Measurements from ENCODE around the gene SV2B.

SV2B gene

DNA sequence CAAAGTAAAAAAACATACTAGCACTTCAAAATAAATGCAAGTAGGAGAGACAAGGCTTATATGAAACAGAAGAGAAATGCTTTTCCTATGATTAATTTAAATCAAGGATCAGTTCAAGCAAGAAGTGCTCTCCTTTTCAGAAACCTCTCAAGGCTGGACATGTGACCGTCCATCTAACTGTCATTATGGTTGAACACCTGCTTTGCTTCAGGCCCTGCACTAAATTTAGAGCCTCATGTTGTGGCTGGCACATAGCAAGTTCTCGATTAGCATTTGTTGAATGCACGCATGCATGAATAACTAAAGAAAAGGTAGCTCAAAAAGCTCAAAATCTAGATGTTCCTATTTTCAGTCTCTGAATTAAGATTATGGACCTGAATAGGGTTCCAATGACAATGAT, 82.0 kb downstream of the SV2B start:
- Histone ChIP-seq H3K4me3 (ENCODE audit: low read depth, low read length) (no peak overlapping the region), H3K36me3 (ENCODE audit: control insufficient read depth in 2 of 2, insufficient read depth in 1 of 2, low read length in 2 of 2) (no peaks in the 10 kb centered on the region), H3K27ac (ENCODE audit: extremely low read depth, low read depth, low read length) (no peak overlapping the region), H3K9me3 (ENCODE audit: control insufficient read depth, insufficient read depth, low read depth, low read length) (no peaks in the 10 kb centered on the region), H3K4me1 (ENCODE audit: control insufficient read depth, insufficient read depth, low read length) (no peaks in the 10 kb centered on the region)
- ChIA-PET POLR2A (no interaction called here), CTCF (interaction anchor here (1.1 kb wide), 1 partner anchor 132 kb away, joined by 5 read pairs; no protein-coding TSS in a partner anchor)
- TF ChIP-seq MEIS1 (CRISPR knock-in tag; IDR thresholded peaks at IDR 0.05; ENCODE audit: borderline replicate concordance) (no peak), ZBTB21 (tag by site-specific recombination; IDR thresholded peaks at IDR 0.05) (no peak), ZNF214 (tag by site-specific recombination; IDR thresholded peaks at IDR 0.05; ENCODE audit: borderline replicate concordance) (no peak), ZNF560 (tag by site-specific recombination; IDR thresholded peaks at IDR 0.05; ENCODE audit: borderline replicate concordance) (no peak), ZNF10 (tag by site-specific recombination; IDR thresholded peaks at IDR 0.05) (no peak), ZFHX2 (tag by site-specific recombination; conservative IDR thresholded peaks at IDR 0.05) (no peak), ZNF558 (tag by site-specific recombination; IDR thresholded peaks at IDR 0.05) (no peak), ZNF23 (tag by site-specific recombination; IDR thresholded peaks at IDR 0.05; ENCODE audit: borderline replicate concordance) (no peak), ZIC2 (tag by site-specific recombination; IDR thresholded peaks at IDR 0.05) (no peak), KLF16 (tag by site-specific recombination; IDR thresholded peaks at IDR 0.05) (no peak), ZNF624 (tag by site-specific recombination; IDR thresholded peaks at IDR 0.05) (no peak), GLI4 (tag by site-specific recombination; IDR thresholded peaks at IDR 0.05) (no peak), PRDM1 (tag by site-specific recombination; IDR thresholded peaks at IDR 0.05) (no peak), HOXA7 (CRISPR knock-in tag; IDR thresholded peaks at IDR 0.05; ENCODE audit: borderline replicate concordance) (no peak), ZNF324 (tag by site-specific recombination; IDR thresholded peaks at IDR 0.05) (no peak), EGR2 (tag by site-specific recombination; IDR thresholded peaks at IDR 0.05; ENCODE audit: low read depth) (no peak)

- Histone ChIP-seq H3K36me3 (ENCODE audit: control insufficient read depth in 2 of 2, insufficient read depth in 1 of 2, low read length in 2 of 2) (no peaks in the 10 kb centered on the region), H3K4me3 (ENCODE audit: low read depth, low read length) (no peak overlapping the region), H3K4me1 (ENCODE audit: control insufficient read depth, insufficient read depth, low read length) (no peaks in the 10 kb centered on the region), H3K27ac (ENCODE audit: extremely low read depth, low read depth, low read length) (no peak overlapping the region), H3K9me3 (ENCODE audit: control insufficient read depth, insufficient read depth, low read depth, low read length) (no peaks in the 10 kb centered on the region)
- TF ChIP-seq ZNF580 (tag by site-specific recombination; IDR thresholded peaks at IDR 0.05), result no peak
- TF ChIP-seq ZNF501 (tag by site-specific recombination; IDR thresholded peaks at IDR 0.05), result no peak
- no peak for TF ChIP-seq TCF7L2 (IDR thresholded peaks at IDR 0.05; ENCODE audit: borderline replicate concordance, low read depth, low read length)
- TF ChIP-seq ZNF24 (tag by site-specific recombination; IDR thresholded peaks at IDR 0.05), result no peak
- TF ChIP-seq, protein P1, sequence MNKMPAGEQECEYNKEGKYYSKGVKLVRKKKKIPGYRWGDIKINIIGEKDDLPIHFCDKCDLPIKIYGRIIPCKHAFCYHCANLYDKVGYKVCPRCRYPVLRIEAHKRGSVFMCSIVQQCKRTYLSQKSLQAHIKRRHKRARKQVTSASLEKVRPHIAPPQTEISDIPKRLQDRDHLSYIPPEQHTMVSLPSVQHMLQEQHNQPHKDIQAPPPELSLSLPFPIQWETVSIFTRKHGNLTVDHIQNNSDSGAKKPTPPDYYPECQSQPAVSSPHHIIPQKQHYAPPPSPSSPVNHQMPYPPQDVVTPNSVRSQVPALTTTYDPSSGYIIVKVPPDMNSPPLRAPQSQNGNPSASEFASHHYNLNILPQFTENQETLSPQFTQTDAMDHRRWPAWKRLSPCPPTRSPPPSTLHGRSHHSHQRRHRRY (tag by site-specific recombination; IDR thresholded peaks at IDR 0.05), result no peak
- TF ChIP-seq, protein P2, sequence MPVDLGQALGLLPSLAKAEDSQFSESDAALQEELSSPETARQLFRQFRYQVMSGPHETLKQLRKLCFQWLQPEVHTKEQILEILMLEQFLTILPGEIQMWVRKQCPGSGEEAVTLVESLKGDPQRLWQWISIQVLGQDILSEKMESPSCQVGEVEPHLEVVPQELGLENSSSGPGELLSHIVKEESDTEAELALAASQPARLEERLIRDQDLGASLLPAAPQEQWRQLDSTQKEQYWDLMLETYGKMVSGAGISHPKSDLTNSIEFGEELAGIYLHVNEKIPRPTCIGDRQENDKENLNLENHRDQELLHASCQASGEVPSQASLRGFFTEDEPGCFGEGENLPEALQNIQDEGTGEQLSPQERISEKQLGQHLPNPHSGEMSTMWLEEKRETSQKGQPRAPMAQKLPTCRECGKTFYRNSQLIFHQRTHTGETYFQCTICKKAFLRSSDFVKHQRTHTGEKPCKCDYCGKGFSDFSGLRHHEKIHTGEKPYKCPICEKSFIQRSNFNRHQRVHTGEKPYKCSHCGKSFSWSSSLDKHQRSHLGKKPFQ (tag by site-specific recombination; IDR thresholded peaks at IDR 0.05), result no peak
- no peak for TF ChIP-seq ZNF169 (tag by site-specific recombination; IDR thresholded peaks at IDR 0.05)
- TF ChIP-seq ZNF530 (tag by site-specific recombination; IDR thresholded peaks at IDR 0.05; ENCODE audit: low read depth), result no peak
- TF ChIP-seq ZNF549 (tag by site-specific recombination; IDR thresholded peaks at IDR 0.05), result no peak
- CTCF ChIA-PET, result interaction anchor here (0.9 kb wide), 1 partner anchor 89 kb away, joined by 7 read pairs; no protein-coding TSS in a partner anchor
- POLR2A ChIA-PET, result no interaction called here
These were observed 83.5 kb downstream of the SV2B start for GRCh38 chr15:91183596-91183995.
